Germinal center (tissue), 1 donor: ENCODE results near the gene ZER1.
"Not testable (repeated sequence)": the region's sequence is repeated elsewhere in the genome, so short reads cannot be mapped to it uniquely, and the experiment has no call there.

Source experiments
- DNase-seq: peaks from one replicate; pipeline ENCODE4 v3.0.0; 2012; ENCODE audit warnings: mixed read lengths, low spot score

ZER1 gene

GRCh38 chr9:128771745-128772519, at the start of gene ZER1:
Gene ZER1 (minus strand): TSS chr9:128771927. CDS start chr9:128755565, 16,362 bp downstream.
- DNase-seq, result peak; percentile 97

GRCh38 chr9:128820665-128821583, 49.2 kb upstream of the ZER1 start:
- no peak for DNase-seq

GRCh38 chr9:128819716-128820664, 48.3 kb upstream of the ZER1 start:
- no peak for DNase-seq

GRCh38 chr9:128818839-128819715, 47.4 kb upstream of the ZER1 start:
- peak; percentile 65 for DNase-seq

GRCh38 chr9:128818099-128818838, 46.5 kb upstream of the ZER1 start, which contains the start of gene ENDOG:
Gene ENDOG (plus strand): TSS chr9:128818500. CDS start chr9:128818685, 185 bp downstream.
- peak; percentile 98 for DNase-seq

- no peak for DNase-seq
Measured at GRCh38 chr9:128810873-128811272, 39.1 kb upstream of the ZER1 start.

GRCh38 chr9:128809831-128810230, 38.1 kb upstream of the ZER1 start:
- no peak for DNase-seq

GRCh38 chr9:128809036-128809599, 37.4 kb upstream of the ZER1 start:
- DNase-seq, result no peak

- no peak for DNase-seq
Measured at GRCh38 chr9:128808543-128808942, 36.8 kb upstream of the ZER1 start.

GRCh38 chr9:128807827-128808226, 36.1 kb upstream of the ZER1 start:
- DNase-seq, result no peak

GRCh38 chr9:128805661-128806060, 33.9 kb upstream of the ZER1 start:
- no peak for DNase-seq

- DNase-seq, result no peak
Measured at GRCh38 chr9:128802482-128802881, 30.8 kb upstream of the ZER1 start.

- no peak for DNase-seq
Measured at GRCh38 chr9:128800061-128800460, 28.3 kb upstream of the ZER1 start.

- DNase-seq, result no peak
Measured at GRCh38 chr9:128798896-128799295, 27.2 kb upstream of the ZER1 start.

- not testable (repeated sequence) for DNase-seq
Measured at GRCh38 chr9:128794961-128795360, 23.2 kb upstream of the ZER1 start.

GRCh38 chr9:128792978-128793686, 21.4 kb upstream of the ZER1 start:
- no peak for DNase-seq

GRCh38 chr9:128792134-128792533, 20.4 kb upstream of the ZER1 start:
- DNase-seq, result no peak

GRCh38 chr9:128790536-128790935, 18.8 kb upstream of the ZER1 start:
- DNase-seq, result no peak

- DNase-seq, result no peak
Measured at GRCh38 chr9:128788445-128788844, 16.7 kb upstream of the ZER1 start.
